ENCODE data around the gene MARS1.
A peak's percentile ranks its signal among the peaks of the same experiment; 100 is the strongest.

The MARS1 gene

GRCh38 chr12:57527184-57527583 lies 39.3 kb downstream of the MARS1 start:
- DNase-seq (ENCODE audit: low read depth in 1 of 2, low spot score in 1 of 2): no peak

- DNase-seq (ENCODE audit: low read depth in 1 of 2, low spot score in 1 of 2): no peak
Measured at GRCh38 chr12:57528176-57528575, 40.3 kb downstream of the MARS1 start.

DNA sequence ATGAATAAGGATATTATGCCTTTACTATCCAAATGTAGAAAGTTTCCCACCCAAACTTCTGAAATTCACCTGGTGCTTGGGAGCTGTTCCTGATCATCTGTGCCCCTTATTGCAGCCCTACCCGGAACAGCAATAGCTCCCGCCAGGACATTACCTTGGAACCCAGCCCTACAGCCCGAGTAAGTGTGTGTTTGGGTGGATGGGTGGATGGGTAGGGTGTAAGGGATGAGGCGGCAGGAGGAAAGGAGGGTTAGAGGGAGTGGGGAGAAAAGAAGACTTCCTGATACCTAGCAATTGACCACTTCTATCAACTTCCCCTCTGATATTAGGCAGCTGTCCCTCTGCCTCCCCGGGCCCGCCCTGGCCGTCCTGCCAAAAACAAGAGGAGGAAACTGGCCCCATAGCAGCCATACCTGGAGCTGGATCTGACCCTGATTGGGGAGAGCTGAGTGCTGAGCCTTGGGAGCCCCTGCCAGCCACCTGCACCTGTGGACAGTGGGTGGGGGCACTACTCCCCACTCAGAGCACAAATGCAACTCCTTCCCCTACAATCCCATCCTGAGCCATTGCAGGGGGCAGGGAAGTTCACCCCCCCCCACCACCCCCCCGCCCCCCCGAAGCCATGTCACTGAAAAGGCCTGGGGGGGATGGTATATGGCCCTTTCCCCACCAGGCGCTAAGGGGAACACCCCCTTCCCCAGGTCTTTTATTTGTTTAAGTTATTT lies 41.1 kb downstream of the MARS1 start:
- DNase-seq (ENCODE audit: low read depth in 1 of 2, low spot score in 1 of 2): no peak

DNA sequence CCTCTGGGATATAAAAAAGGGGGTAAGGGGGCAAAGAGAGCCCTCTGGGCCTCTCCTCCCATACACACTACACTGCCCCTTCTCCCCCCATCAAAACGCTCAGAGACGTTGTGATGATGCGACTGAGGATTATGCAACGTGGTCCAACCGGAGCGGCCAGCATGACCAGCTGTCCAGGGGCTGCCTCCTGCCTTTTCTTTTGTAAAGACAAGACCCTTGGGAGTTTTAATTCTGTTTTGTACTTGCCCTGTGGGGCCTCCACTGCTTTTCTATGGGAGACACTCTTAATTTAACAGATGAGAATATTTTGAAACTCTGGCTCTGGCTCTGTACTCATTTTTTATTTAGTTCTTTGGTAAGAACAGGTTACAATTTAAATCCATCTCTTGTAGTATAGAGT lies 42.0 kb downstream of the MARS1 start:
- no peak for DNase-seq (ENCODE audit: low read depth in 1 of 2, low spot score in 1 of 2)

DNA sequence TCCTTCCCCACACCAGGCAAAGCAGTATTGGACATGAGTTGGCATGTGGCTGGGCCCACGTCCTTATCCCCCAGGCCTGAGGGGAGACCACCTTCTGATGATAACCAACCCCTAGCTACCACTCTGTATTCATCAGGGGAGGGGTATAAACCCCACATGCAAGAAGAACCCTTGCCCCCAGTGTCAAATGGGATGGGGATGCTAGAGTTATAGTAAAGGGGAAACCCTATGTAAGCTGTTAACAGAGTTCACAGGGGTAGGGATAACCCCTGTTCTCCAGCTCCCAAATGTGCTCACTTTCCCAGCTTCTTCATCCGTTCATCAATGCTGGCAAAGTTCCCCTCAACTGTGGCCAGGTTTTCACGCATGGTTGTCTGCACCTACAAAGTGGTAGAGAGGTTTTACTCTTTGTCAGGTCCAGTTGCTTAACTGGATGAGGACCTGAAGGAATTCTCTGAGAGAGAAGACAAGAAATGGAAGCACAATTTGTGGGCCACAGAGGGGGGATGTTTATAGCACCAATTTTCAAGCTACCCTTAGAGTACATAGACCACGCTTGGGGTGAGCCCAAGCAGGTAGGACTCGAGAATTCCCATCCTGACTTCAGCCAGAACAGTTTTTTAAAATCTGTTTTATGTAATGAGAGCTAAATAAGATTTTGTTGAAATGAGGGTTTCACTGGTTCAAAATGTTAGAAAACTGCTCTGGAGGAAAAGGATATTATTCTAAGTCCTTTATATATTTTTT lies 42.7 kb downstream of the MARS1 start:
- no peak for DNase-seq (ENCODE audit: low read depth in 1 of 2, low spot score in 1 of 2)

DNA sequence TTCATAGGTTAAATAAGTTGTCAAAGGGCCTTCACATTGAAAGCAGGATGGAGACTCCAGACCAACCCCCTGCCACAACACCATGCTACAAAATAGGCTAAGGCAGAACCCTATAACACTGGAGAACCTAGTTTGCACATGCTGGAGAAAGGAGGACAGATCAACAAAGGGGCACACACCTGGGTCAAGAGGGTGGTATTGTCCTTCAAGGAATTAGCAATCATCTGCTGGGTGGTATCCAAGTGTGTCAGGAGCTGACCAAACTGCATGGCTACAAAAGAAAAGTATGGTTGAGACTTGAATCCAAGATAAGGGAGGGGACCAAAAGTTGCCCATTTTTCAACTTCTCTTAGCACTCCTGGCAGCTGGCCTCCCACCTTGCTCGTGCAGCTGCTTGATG lies 44.0 kb downstream of the MARS1 start:
- no peak for DNase-seq (ENCODE audit: low read depth in 1 of 2, low spot score in 1 of 2)

DNA sequence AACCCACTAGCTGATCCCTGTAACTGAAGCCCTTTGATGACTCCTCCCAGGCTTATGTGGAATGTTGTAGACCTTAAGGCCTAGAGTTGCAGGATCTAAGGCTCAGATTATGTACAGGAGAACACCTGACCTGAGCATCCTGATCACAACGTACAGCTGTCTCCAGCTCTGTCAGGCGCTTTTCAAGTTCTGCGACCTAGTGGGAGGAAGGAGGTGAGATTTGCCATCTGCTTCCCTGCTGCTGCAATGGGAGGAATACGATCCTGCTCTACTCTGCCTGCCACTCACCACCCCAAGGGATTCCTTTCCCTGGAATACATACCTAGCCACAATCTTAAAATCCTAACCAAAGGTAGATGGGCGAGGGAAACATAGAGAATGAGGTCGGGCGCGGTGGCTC lies 45.2 kb downstream of the MARS1 start:
- no peak for DNase-seq (ENCODE audit: low read depth in 1 of 2, low spot score in 1 of 2)

DNA sequence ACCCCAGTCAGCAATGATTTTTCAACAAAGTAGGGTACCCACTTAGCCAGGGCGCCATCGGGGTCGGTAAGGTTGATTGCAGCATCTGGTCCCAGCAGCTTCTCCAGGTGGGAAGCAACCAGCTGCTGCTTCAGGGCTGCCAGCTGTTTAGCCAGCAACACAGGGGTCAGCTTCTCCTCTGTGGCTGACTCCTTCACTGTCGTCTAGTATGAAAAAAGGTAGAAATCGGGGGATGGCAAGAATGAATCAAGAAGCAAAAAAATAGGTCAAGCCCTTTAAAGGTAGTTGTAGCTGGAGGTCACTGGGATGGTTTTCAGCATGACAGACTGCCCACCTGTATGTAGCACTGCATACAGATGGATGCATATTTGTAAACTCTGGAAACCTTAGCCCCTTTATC lies 46.4 kb downstream of the MARS1 start:
- DNase-seq (ENCODE audit: low read depth in 1 of 2, low spot score in 1 of 2): no peak

DNA sequence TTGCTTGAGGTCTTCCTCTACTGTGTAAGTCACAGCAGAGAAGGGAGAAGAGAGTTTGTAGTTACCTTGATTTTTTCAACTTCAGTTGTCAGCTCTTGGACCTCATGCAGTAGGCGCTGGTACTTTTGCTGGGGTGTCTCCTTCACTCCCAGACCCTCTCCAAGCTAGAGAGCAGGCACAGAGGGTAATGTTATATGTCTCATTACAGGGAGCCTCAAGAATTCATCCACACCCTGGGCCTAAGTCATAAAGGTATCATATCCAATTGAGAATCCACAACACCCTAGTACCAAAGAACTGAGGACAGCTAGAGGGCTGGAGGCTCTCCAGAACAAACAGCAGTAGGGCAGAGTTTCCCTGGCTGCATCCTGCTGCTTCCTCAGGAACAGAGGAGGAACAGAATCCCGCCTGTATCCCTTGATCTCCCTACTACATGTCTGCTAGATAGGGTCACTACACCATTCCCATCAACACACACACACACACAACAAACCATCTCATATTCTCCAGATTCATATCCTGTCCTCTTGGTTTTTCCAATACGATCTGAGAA lies 47.2 kb downstream of the MARS1 start:
- no peak for DNase-seq (ENCODE audit: low read depth in 1 of 2, low spot score in 1 of 2)

DNA sequence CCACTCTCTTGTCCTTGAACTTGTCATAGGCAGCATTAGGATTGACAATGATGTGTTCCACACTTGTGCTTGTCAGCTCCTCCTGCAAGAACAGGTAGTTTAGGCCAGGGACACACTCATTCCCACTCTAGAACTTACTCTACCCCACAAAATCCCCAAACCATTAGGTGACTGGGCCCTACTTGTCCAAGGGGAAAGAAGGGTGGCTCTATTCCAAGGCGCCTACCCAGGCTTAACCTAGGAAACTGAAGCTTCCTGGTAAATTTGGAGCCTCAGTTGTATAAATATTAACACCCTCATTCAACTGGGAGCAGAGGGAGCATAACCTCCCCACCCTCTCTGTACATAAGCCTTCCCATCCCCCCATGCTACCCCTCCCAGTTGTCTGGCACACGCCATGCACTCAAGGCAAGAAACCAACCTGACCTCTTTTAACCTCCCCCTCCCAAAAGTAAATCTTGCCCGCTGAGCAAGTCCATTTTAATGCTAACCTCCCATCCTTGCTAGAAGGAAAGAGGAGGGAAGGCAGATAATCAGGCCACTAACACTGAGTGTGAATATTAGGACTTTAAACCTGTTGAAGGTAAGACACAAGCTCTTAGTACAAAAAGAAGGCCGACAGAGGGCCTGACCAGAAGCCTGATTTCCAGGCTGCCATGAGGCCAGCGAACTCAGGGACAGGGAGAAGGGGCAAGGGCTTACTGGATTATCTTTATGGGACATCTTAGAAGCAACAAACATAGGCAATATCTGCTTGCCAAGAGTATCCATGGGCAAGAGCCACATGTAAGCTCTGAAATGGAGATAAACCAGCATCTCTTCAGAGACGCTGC lies 48.1 kb downstream of the MARS1 start:
- DNase-seq (ENCODE audit: low read depth in 1 of 2, low spot score in 1 of 2): no peak

- DNase-seq (ENCODE audit: low read depth in 1 of 2, low spot score in 1 of 2): no peak
Measured at GRCh38 chr12:57536597-57536942, 48.7 kb downstream of the MARS1 start.

- DNase-seq (ENCODE audit: low read depth in 1 of 2, low spot score in 1 of 2): no peak
Measured at GRCh38 chr12:57539134-57539768, 51.4 kb downstream of the MARS1 start.

GRCh38 chr12:57541001-57541400 lies 53.1 kb downstream of the MARS1 start:
- DNase-seq (ENCODE audit: low read depth in 1 of 2, low spot score in 1 of 2): no peak

- DNase-seq (ENCODE audit: low read depth in 1 of 2, low spot score in 1 of 2): no peak
Measured at GRCh38 chr12:57541717-57542116, 53.8 kb downstream of the MARS1 start.

DNA sequence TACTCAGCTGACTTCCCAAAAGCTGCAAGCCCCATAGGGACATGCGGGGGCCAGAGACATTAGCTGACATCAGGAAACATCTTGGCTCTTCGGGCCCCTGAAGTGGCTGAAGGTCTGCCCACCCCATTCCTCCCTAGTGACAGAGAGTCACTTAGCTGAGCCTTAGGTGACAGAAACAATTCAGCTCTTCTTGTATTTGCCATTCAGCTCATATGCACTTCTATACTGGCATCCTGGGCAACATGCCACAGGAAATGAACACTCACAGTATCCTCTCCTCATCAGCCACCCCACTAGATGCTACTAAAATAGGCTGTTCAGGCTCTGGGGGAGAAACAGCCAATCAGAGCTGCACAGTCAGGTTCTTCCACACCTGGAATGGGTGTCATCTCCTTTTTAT lies 55.7 kb downstream of the MARS1 start:
- DNase-seq (ENCODE audit: low read depth in 1 of 2, low spot score in 1 of 2): no peak

GRCh38 chr12:57545809-57546437 lies 58.1 kb downstream of the MARS1 start:
- DNase-seq (ENCODE audit: low read depth in 1 of 2, low spot score in 1 of 2): no peak

- peak; percentile 76 to 93 for DNase-seq (ENCODE audit: low read depth in 1 of 2, low spot score in 1 of 2)
Measured at GRCh38 chr12:57546438-57547287, 58.8 kb downstream of the MARS1 start, which contains the start of gene DCTN2. DCTN2 (minus strand) TSS chr12:57547192; CDS start chr12:57547063, 129 bp downstream.

- no peak for DNase-seq (ENCODE audit: low read depth in 1 of 2, low spot score in 1 of 2)
Measured at GRCh38 chr12:57547288-57548012, 59.6 kb downstream of the MARS1 start.

DNA sequence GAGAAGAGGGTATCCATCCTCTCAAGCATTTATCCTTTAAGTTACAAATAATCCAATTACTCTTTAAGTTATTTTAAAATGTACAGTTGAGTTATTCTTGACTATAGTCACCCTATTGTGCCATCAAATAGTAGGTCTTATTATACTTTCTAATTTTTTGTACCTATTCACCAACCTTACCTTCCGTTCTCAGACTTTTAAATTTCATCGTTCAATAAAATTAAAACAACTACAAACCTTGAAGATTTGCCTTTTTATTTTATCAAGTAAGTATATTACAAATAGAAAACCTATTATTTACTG lies 60.1 kb downstream of the MARS1 start:
- DNase-seq (ENCODE audit: low read depth in 1 of 2, low spot score in 1 of 2): no peak
